Measurements from ENCODE around the gene ZNF532.
"Not testable (repeated sequence)": the region's sequence is repeated elsewhere in the genome, so short reads cannot be mapped to it uniquely, and the experiment has no call there.

ZNF532 gene

DNA sequence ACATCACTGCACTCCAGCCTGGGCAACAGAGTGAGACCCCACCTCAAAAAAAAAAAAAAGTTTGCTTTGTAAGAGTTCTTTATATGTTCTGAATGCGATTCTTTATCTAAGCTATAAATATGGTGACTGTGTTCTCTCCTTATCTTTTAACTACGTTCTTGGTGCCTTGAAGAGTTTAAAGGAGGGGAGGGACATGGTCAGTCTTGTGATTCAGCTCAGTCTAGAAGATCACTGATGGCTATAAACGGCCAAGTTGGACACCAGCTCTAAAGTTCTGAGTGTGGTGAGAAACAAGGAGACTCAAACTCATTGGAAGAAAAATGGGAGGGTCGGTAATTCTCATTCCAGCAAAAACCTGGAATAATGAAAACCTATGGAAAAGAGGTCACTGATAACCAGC lies 146.6 kb downstream of the ZNF532 start:
- Histone ChIP-seq H3K4me3 (ENCODE audit: insufficient read depth, low read depth, low read length, poor library complexity, severe bottlenecking) (no peak overlapping the region), H3K27ac (ENCODE audit: insufficient read depth, low read length, poor library complexity, severe bottlenecking) (no peak overlapping the region), H3K36me3 (ENCODE audit: control insufficient read depth, insufficient read depth, low read length) (no peaks in the 10 kb centered on the region), H3K4me1 (ENCODE audit: control insufficient read depth, insufficient read depth, low read length, poor library complexity, severe bottlenecking) (no peaks in the 10 kb centered on the region), H3K27me3 (replicated peaks; ENCODE audit: control insufficient read depth, insufficient read depth, low read length, poor library complexity, severe bottlenecking) (no peaks in the 10 kb centered on the region), H3K9me3 (ENCODE audit: control insufficient read depth, low read length) (no peaks in the 10 kb centered on the region)
- no peak for DNase-seq

DNA sequence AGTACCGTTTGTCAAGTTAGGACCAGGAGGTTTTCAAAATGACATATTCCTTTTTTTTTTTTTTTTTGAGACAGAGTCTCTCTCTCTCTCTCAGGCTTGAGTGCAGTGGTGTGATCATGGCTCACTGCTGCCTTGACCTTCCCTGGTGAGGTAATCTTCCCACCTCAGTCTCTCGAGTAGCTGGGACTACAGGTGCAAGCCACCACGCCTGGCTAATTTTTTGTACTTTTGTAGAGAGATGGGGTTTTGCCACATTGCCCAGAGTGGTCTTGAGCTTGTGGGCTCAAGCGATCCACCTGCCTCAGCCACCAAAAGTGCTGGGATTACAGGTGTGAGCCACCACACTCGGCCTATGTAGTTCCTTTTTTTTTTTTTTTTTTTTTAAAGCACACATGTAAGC lies 147.1 kb downstream of the ZNF532 start:
- H3K9me3 ChIP-seq (ENCODE audit: control insufficient read depth, low read length) = no peaks in the 10 kb centered on the region
- H3K27me3 ChIP-seq (replicated peaks; ENCODE audit: control insufficient read depth, insufficient read depth, low read length, poor library complexity, severe bottlenecking) = no peaks in the 10 kb centered on the region
- H3K36me3 ChIP-seq (ENCODE audit: control insufficient read depth, insufficient read depth, low read length) = no peaks in the 10 kb centered on the region
- H3K4me1 ChIP-seq (ENCODE audit: control insufficient read depth, insufficient read depth, low read length, poor library complexity, severe bottlenecking) = no peaks in the 10 kb centered on the region
- no peak for DNase-seq
- no peak overlapping the region for H3K27ac ChIP-seq (ENCODE audit: insufficient read depth, low read length, poor library complexity, severe bottlenecking)
- H3K4me3 ChIP-seq (ENCODE audit: insufficient read depth, low read depth, low read length, poor library complexity, severe bottlenecking) = no peak overlapping the region

DNA sequence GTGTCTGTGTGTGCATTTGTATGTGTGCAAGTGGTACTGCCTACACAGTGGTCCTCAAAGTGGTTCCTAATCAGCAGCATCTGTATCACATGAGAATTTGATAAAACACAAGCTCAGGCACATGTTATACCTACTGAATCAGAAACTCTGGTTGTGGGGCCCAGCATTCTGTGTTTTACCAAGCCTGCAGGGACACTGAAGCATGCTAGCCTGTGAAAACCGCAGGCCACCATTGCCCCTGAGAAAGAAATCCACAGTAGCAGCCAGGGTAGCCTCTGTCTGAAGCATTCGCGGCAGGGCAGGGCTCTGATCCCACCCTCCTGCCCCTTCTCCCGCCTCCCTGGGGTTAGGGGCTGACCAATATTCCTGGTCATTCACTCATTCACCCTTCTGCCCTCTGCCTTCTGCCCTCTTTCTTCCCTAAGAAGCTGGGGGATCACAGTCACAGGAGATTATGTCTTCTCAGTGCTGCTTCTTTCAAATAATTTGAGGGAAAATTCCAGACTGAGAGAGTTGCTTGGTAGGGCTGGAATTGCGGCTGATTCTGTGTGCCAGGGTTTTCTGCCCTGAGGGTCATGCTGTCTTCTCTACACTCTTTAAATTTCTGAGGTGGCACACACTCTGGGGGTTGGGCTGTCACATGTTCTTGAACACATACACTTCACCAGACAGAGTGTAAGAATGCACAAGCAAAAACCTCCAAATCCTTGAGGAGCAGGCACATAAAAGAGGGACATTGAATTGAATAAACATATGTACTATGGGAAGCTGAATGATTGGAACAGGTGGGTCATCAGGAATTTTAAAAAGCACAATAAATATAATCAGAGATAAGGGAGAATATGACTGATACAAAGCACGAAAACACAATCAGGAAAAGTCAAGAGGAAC lies 148.4 kb downstream of the ZNF532 start:
- Histone ChIP-seq H3K4me3 (ENCODE audit: insufficient read depth, low read depth, low read length, poor library complexity, severe bottlenecking) (no peak overlapping the region), H3K27me3 (replicated peaks; ENCODE audit: control insufficient read depth, insufficient read depth, low read length, poor library complexity, severe bottlenecking) (no peaks in the 10 kb centered on the region), H3K4me1 (ENCODE audit: control insufficient read depth, insufficient read depth, low read length, poor library complexity, severe bottlenecking) (no peaks in the 10 kb centered on the region), H3K36me3 (ENCODE audit: control insufficient read depth, insufficient read depth, low read length) (no peaks in the 10 kb centered on the region), H3K27ac (ENCODE audit: insufficient read depth, low read length, poor library complexity, severe bottlenecking) (no peak overlapping the region), H3K9me3 (ENCODE audit: control insufficient read depth, low read length) (no peaks in the 10 kb centered on the region)
- DNase-seq = no peak

DNA sequence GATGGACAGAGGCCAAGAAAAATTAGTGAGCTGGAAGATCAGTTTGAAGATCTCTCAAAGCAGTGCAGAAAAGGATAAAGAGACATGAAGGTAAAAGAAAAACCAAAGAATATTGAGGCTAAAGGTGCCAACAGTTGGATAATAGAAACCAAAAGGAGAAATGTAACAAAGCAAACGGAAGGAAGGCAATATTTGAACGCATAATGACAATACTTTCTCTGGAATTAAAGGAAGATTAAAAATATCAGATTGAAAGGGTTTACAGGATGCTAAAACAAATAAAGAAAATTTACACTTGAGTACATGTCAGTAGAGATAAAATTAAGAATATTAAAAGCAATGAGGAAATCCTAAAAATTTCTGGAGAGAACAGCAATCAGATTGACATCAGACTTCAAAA lies 149.1 kb downstream of the ZNF532 start:
- no peak overlapping the region for H3K27ac ChIP-seq (ENCODE audit: insufficient read depth, low read length, poor library complexity, severe bottlenecking)
- H3K4me1 ChIP-seq (ENCODE audit: control insufficient read depth, insufficient read depth, low read length, poor library complexity, severe bottlenecking) = no peaks in the 10 kb centered on the region
- H3K27me3 ChIP-seq (replicated peaks; ENCODE audit: control insufficient read depth, insufficient read depth, low read length, poor library complexity, severe bottlenecking) = no peaks in the 10 kb centered on the region
- H3K4me3 ChIP-seq (ENCODE audit: insufficient read depth, low read depth, low read length, poor library complexity, severe bottlenecking) = no peak overlapping the region
- H3K9me3 ChIP-seq (ENCODE audit: control insufficient read depth, low read length) = no peaks in the 10 kb centered on the region
- no peak for DNase-seq
- H3K36me3 ChIP-seq (ENCODE audit: control insufficient read depth, insufficient read depth, low read length) = no peaks in the 10 kb centered on the region

GRCh38 chr18:59015531-59016152 lies 151.0 kb downstream of the ZNF532 start:
- H3K4me3 ChIP-seq (ENCODE audit: insufficient read depth, low read depth, low read length, poor library complexity, severe bottlenecking) = no peak overlapping the region
- no peak for DNase-seq

DNA sequence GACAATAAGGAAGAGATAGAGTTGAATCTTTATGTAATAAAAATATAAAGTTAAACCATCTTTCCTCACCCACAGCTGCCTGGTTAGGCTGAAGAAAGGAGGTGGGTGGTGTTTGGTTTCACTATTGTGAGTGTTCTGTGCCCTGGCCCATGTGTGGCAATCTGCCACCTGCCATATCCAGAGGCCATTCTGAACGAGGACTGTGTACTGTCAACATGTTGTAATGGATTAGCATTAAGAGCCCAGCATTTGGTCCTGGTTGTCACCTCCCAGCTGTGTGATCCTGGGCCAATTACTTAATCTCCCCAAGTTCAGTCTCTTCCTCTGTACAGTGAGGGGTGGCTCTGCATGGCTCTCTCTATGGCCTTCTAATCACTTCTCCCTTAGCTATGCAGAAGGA lies 156.8 kb downstream of the ZNF532 start:
- Histone ChIP-seq H3K4me3 (ENCODE audit: insufficient read depth, low read depth, low read length, poor library complexity, severe bottlenecking) (no peak overlapping the region), H3K27ac (ENCODE audit: insufficient read depth, low read length, poor library complexity, severe bottlenecking) (no peak overlapping the region), H3K36me3 (ENCODE audit: control insufficient read depth, insufficient read depth, low read length) (no peaks in the 10 kb centered on the region), H3K27me3 (replicated peaks; ENCODE audit: control insufficient read depth, insufficient read depth, low read length, poor library complexity, severe bottlenecking) (no peaks in the 10 kb centered on the region), H3K4me1 (ENCODE audit: control insufficient read depth, insufficient read depth, low read length, poor library complexity, severe bottlenecking) (no peaks in the 10 kb centered on the region), H3K9me3 (ENCODE audit: control insufficient read depth, low read length) (no peaks in the 10 kb centered on the region)
- no peak for DNase-seq

More at GRCh38 chr18:59015531-59016152, 151.0 kb downstream of the ZNF532 start:
- H3K27ac ChIP-seq (ENCODE audit: insufficient read depth, low read length, poor library complexity, severe bottlenecking) = no peak overlapping the region
- no peaks in the 10 kb centered on the region for H3K27me3 ChIP-seq (replicated peaks; ENCODE audit: control insufficient read depth, insufficient read depth, low read length, poor library complexity, severe bottlenecking)
- no peaks in the 10 kb centered on the region for H3K36me3 ChIP-seq (ENCODE audit: control insufficient read depth, insufficient read depth, low read length)
- no peaks in the 10 kb centered on the region for H3K9me3 ChIP-seq (ENCODE audit: control insufficient read depth, low read length)
- H3K4me1 ChIP-seq (ENCODE audit: control insufficient read depth, insufficient read depth, low read length, poor library complexity, severe bottlenecking) = no peaks in the 10 kb centered on the region

DNA sequence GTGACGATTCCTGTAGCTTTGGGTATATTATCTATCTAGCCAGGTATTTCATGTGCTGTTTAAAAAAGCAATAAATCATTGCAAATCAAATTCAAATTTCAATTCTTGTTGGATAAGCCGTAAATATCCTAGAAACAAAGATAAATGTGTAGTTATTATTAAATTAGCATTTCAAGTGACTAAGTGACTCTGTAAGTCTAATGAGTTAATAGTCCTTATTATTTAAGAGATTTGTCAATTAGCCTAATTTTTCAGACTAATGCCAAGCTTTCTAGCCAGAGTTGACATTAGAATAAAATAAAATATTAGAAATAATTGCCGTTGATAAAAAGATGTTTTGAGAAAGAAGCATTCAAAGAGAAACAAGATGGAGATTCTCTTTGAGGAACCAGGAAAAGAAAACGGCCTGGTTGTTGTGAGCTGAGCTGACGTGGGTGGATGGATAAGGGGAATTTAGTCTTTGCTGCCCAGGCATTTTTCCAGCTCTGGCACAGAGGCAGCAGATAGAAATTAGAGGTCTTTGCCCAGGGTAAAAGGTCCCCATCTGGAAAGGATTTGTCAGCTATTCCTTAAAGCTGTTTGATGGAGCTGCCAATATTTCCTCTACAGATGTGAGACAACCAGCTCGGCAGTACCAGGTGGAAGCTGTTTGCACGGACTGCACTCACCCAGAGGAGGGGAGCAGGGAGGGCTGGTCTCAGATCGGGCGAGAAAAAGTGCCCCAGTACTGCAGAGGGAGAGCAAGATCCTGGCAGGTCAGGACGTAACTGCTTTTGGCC lies 157.7 kb downstream of the ZNF532 start:
- DNase-seq = no peak
- Histone ChIP-seq H3K4me1 (ENCODE audit: control insufficient read depth, insufficient read depth, low read length, poor library complexity, severe bottlenecking) (no peaks in the 10 kb centered on the region), H3K36me3 (ENCODE audit: control insufficient read depth, insufficient read depth, low read length) (no peaks in the 10 kb centered on the region), H3K27me3 (replicated peaks; ENCODE audit: control insufficient read depth, insufficient read depth, low read length, poor library complexity, severe bottlenecking) (no peaks in the 10 kb centered on the region), H3K4me3 (ENCODE audit: insufficient read depth, low read depth, low read length, poor library complexity, severe bottlenecking) (no peak overlapping the region), H3K27ac (ENCODE audit: insufficient read depth, low read length, poor library complexity, severe bottlenecking) (no peak overlapping the region), H3K9me3 (ENCODE audit: control insufficient read depth, low read length) (no peaks in the 10 kb centered on the region)

- no peak for DNase-seq
- no peaks in the 10 kb centered on the region for H3K9me3 ChIP-seq (ENCODE audit: control insufficient read depth, low read length)
- no peaks in the 10 kb centered on the region for H3K4me1 ChIP-seq (ENCODE audit: control insufficient read depth, insufficient read depth, low read length, poor library complexity, severe bottlenecking)
Observed at GRCh38 chr18:59024829-59025228, 160.2 kb downstream of the ZNF532 start.

GRCh38 chr18:59025532-59025931 lies 160.9 kb downstream of the ZNF532 start:
- DNase-seq; H3K4me1 ChIP-seq (ENCODE audit: control insufficient read depth, insufficient read depth, low read length, poor library complexity, severe bottlenecking); H3K4me3 ChIP-seq (ENCODE audit: insufficient read depth, low read depth, low read length, poor library complexity, severe bottlenecking): not testable (repeated sequence)

More at GRCh38 chr18:59024829-59025228, 160.2 kb downstream of the ZNF532 start:
- Histone ChIP-seq H3K27me3 (replicated peaks; ENCODE audit: control insufficient read depth, insufficient read depth, low read length, poor library complexity, severe bottlenecking) (no peaks in the 10 kb centered on the region), H3K36me3 (ENCODE audit: control insufficient read depth, insufficient read depth, low read length) (no peaks in the 10 kb centered on the region), H3K27ac (ENCODE audit: insufficient read depth, low read length, poor library complexity, severe bottlenecking) (no peak overlapping the region), H3K4me3 (ENCODE audit: insufficient read depth, low read depth, low read length, poor library complexity, severe bottlenecking) (no peak overlapping the region)

DNA sequence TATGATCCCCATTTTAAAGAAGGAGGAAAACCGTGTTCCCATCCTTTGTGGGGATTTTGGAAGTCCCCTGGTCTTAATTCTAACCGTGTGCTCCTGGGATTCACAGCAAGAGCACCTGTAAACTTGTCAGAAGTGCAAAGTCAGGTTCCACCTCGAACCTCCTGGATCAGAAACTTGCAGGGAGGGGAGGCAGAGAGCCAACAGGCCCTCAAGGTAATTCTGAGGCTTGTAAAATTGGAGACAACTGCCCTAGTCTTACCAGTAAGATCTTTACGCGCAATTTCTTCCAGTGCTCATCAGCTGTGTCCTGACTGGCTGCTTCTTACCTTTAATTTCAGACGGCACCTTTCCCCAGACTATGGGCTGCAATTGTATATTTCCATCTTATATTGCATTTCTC lies 161.7 kb downstream of the ZNF532 start:
- Histone ChIP-seq H3K27me3 (replicated peaks; ENCODE audit: control insufficient read depth, insufficient read depth, low read length, poor library complexity, severe bottlenecking) (no peaks in the 10 kb centered on the region), H3K36me3 (ENCODE audit: control insufficient read depth, insufficient read depth, low read length) (no peaks in the 10 kb centered on the region), H3K4me3 (ENCODE audit: insufficient read depth, low read depth, low read length, poor library complexity, severe bottlenecking) (no peak overlapping the region), H3K27ac (ENCODE audit: insufficient read depth, low read length, poor library complexity, severe bottlenecking) (no peak overlapping the region), H3K9me3 (ENCODE audit: control insufficient read depth, low read length) (no peaks in the 10 kb centered on the region), H3K4me1 (ENCODE audit: control insufficient read depth, insufficient read depth, low read length, poor library complexity, severe bottlenecking) (no peaks in the 10 kb centered on the region)
- no peak for DNase-seq

More at GRCh38 chr18:59025532-59025931, 160.9 kb downstream of the ZNF532 start:
- H3K9me3 ChIP-seq (ENCODE audit: control insufficient read depth, low read length); H3K27ac ChIP-seq (ENCODE audit: insufficient read depth, low read length, poor library complexity, severe bottlenecking); H3K36me3 ChIP-seq (ENCODE audit: control insufficient read depth, insufficient read depth, low read length); H3K27me3 ChIP-seq (replicated peaks; ENCODE audit: control insufficient read depth, insufficient read depth, low read length, poor library complexity, severe bottlenecking): not testable (repeated sequence)
